ENCODE results near the gene RNLS. TPM values are rescaled to one million over a fixed set of nuclear protein-coding genes. Genes with fewer than 3 reads are reported as not detected.
"Not testable (repeated sequence)": the region's sequence is repeated elsewhere in the genome, so short reads cannot be mapped to it uniquely, and the experiment has no call there.

Gene RNLS
- total RNA-seq, 2 donors from 2014 or later, result 21.7 to 31.8 TPM

DNA sequence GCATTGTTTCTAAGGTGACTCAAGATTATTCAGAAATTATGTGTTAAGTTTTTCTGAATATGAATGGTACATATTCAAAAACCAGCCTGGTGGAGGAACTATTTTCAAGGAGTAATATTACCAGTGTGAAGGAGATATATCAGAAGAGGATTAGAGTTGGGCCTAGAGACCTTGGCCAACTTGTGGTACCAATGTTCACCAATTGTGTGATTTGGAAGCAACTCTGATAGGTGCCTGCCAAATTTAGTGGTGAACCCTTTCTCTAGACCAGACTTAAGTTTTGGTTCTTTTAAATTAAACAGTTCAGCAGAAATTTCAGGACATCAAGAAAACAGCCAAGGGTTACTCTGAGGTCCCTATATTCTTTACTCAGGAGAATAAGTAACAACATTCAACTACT is 88.6 kb downstream of the RNLS start:
- intact Hi-C loops (cut with DNase I), result no loop called here
- Histone ChIP-seq H3K4me1 (replicated peaks) (peaks cover 3% of the 10 kb centered on the region), H3K27me3 (replicated peaks; ENCODE audit: insufficient read depth) (no peaks in the 10 kb centered on the region), H3K4me3 (no peak overlapping the region), H3K36me3 (no peaks in the 10 kb centered on the region), H3K9me3 (no peaks in the 10 kb centered on the region), H3K27ac (no peak overlapping the region)
- no peak for DNase-seq (ENCODE audit: low spot score)
- TF ChIP-seq POLR2A (IDR thresholded peaks at IDR 0.05) (no peak), POLR2AphosphoS5 (IDR thresholded peaks at IDR 0.05) (no peak)
- TF ChIP-seq, protein P1, sequence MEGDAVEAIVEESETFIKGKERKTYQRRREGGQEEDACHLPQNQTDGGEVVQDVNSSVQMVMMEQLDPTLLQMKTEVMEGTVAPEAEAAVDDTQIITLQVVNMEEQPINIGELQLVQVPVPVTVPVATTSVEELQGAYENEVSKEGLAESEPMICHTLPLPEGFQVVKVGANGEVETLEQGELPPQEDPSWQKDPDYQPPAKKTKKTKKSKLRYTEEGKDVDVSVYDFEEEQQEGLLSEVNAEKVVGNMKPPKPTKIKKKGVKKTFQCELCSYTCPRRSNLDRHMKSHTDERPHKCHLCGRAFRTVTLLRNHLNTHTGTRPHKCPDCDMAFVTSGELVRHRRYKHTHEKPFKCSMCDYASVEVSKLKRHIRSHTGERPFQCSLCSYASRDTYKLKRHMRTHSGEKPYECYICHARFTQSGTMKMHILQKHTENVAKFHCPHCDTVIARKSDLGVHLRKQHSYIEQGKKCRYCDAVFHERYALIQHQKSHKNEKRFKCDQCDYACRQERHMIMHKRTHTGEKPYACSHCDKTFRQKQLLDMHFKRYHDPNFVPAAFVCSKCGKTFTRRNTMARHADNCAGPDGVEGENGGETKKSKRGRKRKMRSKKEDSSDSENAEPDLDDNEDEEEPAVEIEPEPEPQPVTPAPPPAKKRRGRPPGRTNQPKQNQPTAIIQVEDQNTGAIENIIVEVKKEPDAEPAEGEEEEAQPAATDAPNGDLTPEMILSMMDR (IDR thresholded peaks at IDR 0.05), result no peak

DNA sequence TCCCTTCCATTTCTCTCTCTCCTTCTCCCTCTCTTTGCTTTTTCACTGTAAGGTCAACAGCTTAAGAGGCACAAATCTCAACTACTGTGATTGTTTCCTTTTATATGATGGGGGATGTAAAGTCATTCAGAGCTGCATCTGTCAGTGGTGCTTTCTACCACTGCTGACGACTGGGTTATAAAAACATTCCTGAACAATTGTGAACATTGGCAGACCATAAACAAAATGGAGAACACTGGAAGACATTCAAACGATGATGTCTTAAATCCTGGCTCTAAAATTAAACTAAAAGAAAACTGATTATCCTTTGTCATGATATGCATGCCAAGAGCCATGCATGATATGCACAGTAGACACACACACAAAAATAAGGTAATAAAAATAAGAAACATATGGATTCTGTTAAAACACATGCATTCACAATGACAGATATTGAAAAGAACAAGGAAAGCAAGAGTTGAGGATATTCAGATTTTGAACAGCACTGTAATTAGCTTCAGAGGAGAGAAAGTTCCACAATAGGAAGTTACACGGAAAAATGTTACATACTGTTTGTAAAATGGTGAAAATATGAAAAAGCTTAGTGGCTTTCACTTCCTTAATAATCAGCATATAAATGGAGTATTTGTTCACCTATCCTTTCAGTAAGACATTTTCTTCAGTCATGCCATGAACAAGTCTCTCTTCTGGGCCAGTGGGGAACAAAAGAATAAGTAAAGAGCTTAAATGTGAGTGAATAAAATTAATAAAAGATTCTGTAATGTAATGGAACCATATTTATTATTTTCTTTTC is 89.2 kb downstream of the RNLS start:
- H3K9me3 ChIP-seq, result no peaks in the 10 kb centered on the region
- peaks cover 7% of the 10 kb centered on the region for H3K4me1 ChIP-seq (replicated peaks)
- no peaks in the 10 kb centered on the region for H3K27me3 ChIP-seq (replicated peaks; ENCODE audit: insufficient read depth)
- WGBS, result 40% methylated on average over 3 of the region's 3 CpGs
- H3K4me3 ChIP-seq, result no peak overlapping the region
- no peaks in the 10 kb centered on the region for H3K36me3 ChIP-seq
- no peak for TF ChIP-seq POLR2A (IDR thresholded peaks at IDR 0.05)
- TF ChIP-seq, protein P1 (IDR thresholded peaks at IDR 0.05), result no peak
- TF ChIP-seq POLR2AphosphoS5 (IDR thresholded peaks at IDR 0.05), result no peak
- DNase-seq (ENCODE audit: low spot score), result no peak
- intact Hi-C loops (cut with DNase I), result no loop called here
- no peak overlapping the region for H3K27ac ChIP-seq

DNA sequence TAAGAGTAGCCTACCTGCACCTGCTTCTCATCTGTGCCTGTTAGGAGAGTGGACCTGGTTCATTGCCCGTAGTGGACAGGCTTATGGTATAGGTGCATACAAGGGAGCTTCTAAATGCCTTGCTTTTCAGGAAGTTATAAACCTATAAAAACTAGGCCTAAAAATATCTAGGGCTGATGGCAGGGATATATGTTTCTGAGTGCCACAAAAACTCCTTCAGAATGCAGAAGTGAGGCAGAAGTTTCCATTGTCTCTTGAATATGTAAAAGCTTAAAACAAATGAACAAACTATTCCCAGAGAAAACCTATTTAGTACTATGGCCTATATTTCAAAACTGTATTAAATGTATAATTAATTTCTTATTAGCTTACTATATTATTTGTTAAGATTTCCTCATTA is 91.8 kb downstream of the RNLS start:
- no peaks in the 10 kb centered on the region for H3K9me3 ChIP-seq
- 81% methylated on average over 1 of the region's 1 CpG for WGBS
- TF ChIP-seq, protein P1 (IDR thresholded peaks at IDR 0.05), result no peak
- TF ChIP-seq POLR2AphosphoS5 (IDR thresholded peaks at IDR 0.05), result no peak
- TF ChIP-seq POLR2A (IDR thresholded peaks at IDR 0.05), result no peak

DNA sequence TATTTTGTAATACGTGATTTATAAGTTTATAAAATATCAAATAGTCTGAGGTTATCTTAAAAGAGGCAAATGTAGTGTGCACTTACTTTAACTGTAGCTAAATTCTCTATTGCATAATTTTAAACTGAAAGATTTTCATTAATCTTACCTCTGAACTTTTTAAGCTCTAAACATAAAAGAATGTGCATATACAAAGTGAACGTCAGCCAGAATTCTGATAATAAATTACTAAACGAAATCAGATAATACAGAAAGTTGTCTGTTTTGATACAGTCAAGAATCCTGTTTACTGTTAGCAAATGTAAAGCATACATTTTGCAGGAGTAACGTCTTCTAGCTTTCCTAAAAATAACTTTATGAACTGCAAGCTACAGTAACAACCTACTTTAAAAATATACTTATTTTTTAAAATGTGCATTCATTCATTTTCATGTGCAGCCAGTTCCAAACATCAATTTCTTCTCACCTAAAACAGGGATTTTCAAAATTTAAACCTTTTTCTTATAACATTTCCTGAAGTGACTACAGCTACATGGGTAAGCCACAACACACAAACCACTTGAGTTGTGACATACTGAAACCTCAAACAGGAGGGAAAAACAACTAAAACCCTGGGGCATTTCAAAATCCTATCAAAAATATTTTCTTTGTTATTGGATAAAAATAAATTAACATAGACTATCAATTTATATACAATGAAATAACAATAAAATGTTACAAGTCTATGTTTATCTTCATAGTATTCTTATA is 92.7 kb downstream of the RNLS start:
- no peaks in the 10 kb centered on the region for H3K9me3 ChIP-seq
- no peak overlapping the region for H3K4me3 ChIP-seq
- no peak for DNase-seq (ENCODE audit: low spot score)
- 65% methylated on average over 4 of the region's 4 CpGs for WGBS
- H3K4me1 ChIP-seq (replicated peaks), result peaks cover 7% of the 10 kb centered on the region
- no peaks in the 10 kb centered on the region for H3K27me3 ChIP-seq (replicated peaks; ENCODE audit: insufficient read depth)
- TF ChIP-seq POLR2AphosphoS5 (IDR thresholded peaks at IDR 0.05) (no peak), POLR2A (IDR thresholded peaks at IDR 0.05) (no peak)
- H3K36me3 ChIP-seq, result no peaks in the 10 kb centered on the region
- no peak overlapping the region for H3K27ac ChIP-seq
- intact Hi-C loops (cut with DNase I), result no loop called here

More for the DNA sequence above, 91.8 kb downstream of the RNLS start:
- Histone ChIP-seq H3K4me1 (replicated peaks) (peaks cover 7% of the 10 kb centered on the region), H3K27me3 (replicated peaks; ENCODE audit: insufficient read depth) (no peaks in the 10 kb centered on the region), H3K27ac (no peak overlapping the region), H3K36me3 (no peaks in the 10 kb centered on the region), H3K4me3 (no peak overlapping the region)
- intact Hi-C loops (cut with DNase I), result no loop called here
- no peak for DNase-seq (ENCODE audit: low spot score)

DNA sequence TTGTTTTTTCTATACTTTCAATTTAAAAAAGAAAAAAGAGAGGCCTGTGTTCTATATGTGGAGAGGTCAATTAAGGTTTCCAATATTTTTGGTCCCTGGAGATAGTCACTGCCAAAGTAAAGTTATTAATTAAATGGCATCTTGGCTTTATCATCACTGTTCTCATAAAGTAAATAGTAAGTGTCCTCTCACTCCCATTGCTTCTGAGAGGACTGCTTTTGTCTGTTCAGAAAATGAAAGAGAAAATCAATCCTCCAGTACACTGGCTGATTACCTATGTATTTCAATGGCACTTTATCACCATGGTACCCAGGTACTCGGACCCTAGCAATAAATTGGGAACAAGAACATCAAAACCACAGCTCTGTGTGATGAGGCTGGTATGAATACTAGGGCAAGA is 94.0 kb downstream of the RNLS start:
- no peak for DNase-seq (ENCODE audit: low spot score)
- Histone ChIP-seq H3K4me3 (no peak overlapping the region), H3K27ac (peak overlapping the region in 1 of 2 donors; percentile 9), H3K9me3 (no peaks in the 10 kb centered on the region), H3K36me3 (no peaks in the 10 kb centered on the region), H3K4me1 (replicated peaks) (peaks cover 7% of the 10 kb centered on the region), H3K27me3 (replicated peaks; ENCODE audit: insufficient read depth) (no peaks in the 10 kb centered on the region)
- 6% methylated on average over 1 of the region's 1 CpG for WGBS
- peak; percentile 63 for TF ChIP-seq POLR2AphosphoS5 (IDR thresholded peaks at IDR 0.05)
- TF ChIP-seq, protein P1 (IDR thresholded peaks at IDR 0.05), result no peak
- intact Hi-C loops (cut with DNase I), result no loop called here

DNA sequence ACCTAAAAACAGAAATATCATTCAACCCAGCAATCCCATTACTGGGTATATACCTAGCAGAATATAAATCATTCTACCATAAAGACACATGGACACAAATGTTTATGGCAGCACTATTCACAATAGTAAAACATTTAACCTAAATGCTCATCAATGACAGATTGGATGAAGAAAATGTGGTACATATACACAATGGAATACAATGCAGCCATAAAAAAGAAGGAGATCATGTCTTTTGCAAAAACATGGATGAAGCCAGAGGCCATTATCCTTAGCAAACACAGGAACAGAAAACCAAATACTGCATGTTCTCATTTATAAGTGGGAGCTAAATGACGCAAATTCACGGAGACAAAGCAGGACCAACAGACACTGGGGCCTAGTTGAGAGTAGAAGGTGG is 96.3 kb downstream of the RNLS start:
- H3K27me3 ChIP-seq (replicated peaks; ENCODE audit: insufficient read depth); H3K36me3 ChIP-seq; H3K27ac ChIP-seq; intact Hi-C loops (cut with DNase I); H3K9me3 ChIP-seq; H3K4me1 ChIP-seq (replicated peaks); H3K4me3 ChIP-seq; DNase-seq (ENCODE audit: low spot score): not testable (repeated sequence)
- 100% methylated on average over 2 of the region's 2 CpGs for WGBS
